ENCODE measurements around the gene MST1R. TPM values are rescaled to one million over a fixed set of nuclear protein-coding genes. Genes with fewer than 3 reads are reported as not detected.
"Not testable (repeated sequence)": the region's sequence is repeated elsewhere in the genome, so short reads cannot be mapped to it uniquely, and the experiment has no call there.

Gene MST1R
- total and polyA plus RNA-seq, 2 experiments from 2014 or later, result 2.2 to 3.4 TPM

DNA sequence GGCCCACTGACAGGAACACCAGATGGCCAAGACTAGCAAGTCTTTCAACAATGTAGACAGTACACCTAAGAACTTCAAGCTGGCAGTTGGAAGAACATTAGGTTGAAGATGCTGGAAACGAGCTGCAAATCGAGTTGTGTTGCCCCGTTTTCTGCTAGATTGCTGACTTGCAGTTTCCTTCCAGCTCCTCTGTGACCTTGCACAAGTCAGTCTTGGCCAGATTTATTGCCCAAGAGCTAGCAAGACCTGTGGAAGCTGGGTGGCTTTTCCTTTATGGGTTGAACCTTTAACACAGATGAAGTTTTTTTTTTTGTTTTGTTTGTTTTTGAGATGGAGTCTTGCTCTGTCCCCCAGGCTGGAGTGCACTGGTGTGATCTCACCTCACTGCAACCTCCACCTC lies 33.4 kb upstream of the MST1R start:
- no peaks in the 10 kb centered on the region for H3K4me1 ChIP-seq (ENCODE audit: low read depth)
- H3K36me3 ChIP-seq, result no peaks in the 10 kb centered on the region
- no peak overlapping the region for H3K27ac ChIP-seq
- H3K4me3 ChIP-seq, result no peak overlapping the region
- DNase-seq (ENCODE audit: low read depth in 1 of 2, low spot score in 1 of 2), result no peak
- H3K9me3 ChIP-seq (ENCODE audit: low read depth), result no peaks in the 10 kb centered on the region
- H3K27me3 ChIP-seq, result no peaks in the 10 kb centered on the region
- TF ChIP-seq, protein P1, sequence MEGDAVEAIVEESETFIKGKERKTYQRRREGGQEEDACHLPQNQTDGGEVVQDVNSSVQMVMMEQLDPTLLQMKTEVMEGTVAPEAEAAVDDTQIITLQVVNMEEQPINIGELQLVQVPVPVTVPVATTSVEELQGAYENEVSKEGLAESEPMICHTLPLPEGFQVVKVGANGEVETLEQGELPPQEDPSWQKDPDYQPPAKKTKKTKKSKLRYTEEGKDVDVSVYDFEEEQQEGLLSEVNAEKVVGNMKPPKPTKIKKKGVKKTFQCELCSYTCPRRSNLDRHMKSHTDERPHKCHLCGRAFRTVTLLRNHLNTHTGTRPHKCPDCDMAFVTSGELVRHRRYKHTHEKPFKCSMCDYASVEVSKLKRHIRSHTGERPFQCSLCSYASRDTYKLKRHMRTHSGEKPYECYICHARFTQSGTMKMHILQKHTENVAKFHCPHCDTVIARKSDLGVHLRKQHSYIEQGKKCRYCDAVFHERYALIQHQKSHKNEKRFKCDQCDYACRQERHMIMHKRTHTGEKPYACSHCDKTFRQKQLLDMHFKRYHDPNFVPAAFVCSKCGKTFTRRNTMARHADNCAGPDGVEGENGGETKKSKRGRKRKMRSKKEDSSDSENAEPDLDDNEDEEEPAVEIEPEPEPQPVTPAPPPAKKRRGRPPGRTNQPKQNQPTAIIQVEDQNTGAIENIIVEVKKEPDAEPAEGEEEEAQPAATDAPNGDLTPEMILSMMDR (IDR thresholded peaks at IDR 0.05; ENCODE audit: low read depth, low read length), result no peak

DNA sequence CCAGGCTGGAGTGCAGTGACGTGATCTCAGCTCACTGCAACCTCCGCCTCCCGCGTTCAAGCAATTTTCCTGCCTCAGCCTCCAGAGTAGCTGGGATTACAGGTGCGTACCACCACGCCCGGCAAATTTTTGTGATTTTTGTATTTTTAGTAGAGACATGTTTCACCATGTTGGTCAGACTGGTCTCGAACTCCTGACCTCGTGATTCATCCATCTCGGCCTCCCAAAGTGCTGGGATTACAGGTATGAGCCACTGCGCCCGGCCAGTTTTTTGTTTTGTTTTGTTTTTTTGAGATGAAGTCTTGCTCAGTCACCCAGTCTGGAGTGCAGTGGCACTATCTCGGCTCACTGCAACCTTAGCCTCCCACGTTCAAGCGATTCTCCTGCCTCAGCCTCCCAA lies 28.6 kb upstream of the MST1R start:
- not testable (repeated sequence) for H3K9me3 ChIP-seq (ENCODE audit: low read depth); H3K27ac ChIP-seq; H3K36me3 ChIP-seq; H3K27me3 ChIP-seq; H3K4me3 ChIP-seq; DNase-seq (ENCODE audit: low read depth in 1 of 2, low spot score in 1 of 2)
- H3K4me1 ChIP-seq (ENCODE audit: low read depth), result peaks cover 11% of the 10 kb centered on the region

DNA sequence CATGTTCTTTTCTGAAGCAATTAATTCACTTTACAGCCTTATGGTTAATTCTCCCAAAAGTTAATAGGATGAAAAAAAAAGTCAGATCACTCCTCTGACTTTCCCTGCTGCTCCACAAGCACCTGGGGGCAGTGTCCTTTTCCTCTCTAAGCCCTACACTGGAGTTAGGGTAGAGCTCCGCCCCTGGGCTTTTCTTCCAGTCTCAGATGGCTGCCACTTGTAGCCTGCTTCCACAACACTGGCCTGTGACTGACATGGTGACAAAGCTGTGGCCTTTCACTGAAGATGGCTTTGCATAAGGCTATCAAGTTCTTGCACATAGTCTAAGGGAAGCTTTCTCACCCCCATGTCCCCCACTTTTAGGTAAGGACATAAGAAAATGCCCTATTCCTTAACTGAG lies 27.2 kb upstream of the MST1R start:
- Histone ChIP-seq H3K4me1 (ENCODE audit: low read depth) (peaks cover 11% of the 10 kb centered on the region), H3K27me3 (no peaks in the 10 kb centered on the region), H3K36me3 (no peaks in the 10 kb centered on the region), H3K4me3 (no peak overlapping the region), H3K9me3 (ENCODE audit: low read depth) (no peaks in the 10 kb centered on the region), H3K27ac (peak overlapping the region; percentile 86)
- TF ChIP-seq, protein P1 (IDR thresholded peaks at IDR 0.05; ENCODE audit: low read depth, low read length), result no peak
- DNase-seq (ENCODE audit: low read depth in 1 of 2, low spot score in 1 of 2), result peak in 1 of 2 donors; percentile 81

DNA sequence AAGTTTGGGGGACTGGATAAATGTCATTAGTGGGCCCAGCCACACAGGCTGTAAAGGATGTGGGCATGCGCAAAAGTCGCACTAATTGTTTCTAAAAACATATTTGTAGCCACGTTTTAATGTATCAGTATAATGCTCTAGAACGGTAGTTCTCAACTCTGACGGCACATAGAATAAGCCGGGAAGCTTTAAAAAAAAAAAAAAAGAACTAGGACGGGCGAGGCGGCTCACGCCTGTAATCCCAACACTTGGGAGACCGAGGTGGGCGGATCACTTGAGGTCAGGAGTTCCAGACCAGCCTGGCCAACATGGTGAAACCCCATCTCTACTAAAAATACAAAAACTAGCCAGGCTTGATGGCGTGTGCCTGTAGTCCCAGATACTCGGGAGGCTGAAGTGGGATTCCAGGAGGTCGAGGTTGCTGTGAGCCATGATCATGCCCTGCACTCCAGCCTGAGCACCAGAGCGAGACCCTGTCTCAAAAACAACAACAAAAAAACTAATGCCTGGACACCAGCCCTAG lies 26.6 kb upstream of the MST1R start:
- Histone ChIP-seq H3K4me1 (ENCODE audit: low read depth) (peaks cover 11% of the 10 kb centered on the region), H3K4me3 (peak overlapping the region; percentile 52), H3K27ac (peak overlapping the region; percentile 86), H3K36me3 (no peaks in the 10 kb centered on the region), H3K9me3 (ENCODE audit: low read depth) (no peaks in the 10 kb centered on the region), H3K27me3 (no peaks in the 10 kb centered on the region)
- no peak for DNase-seq (ENCODE audit: low read depth in 1 of 2, low spot score in 1 of 2)
- TF ChIP-seq, protein P1 (IDR thresholded peaks at IDR 0.05; ENCODE audit: low read depth, low read length), result no peak

DNA sequence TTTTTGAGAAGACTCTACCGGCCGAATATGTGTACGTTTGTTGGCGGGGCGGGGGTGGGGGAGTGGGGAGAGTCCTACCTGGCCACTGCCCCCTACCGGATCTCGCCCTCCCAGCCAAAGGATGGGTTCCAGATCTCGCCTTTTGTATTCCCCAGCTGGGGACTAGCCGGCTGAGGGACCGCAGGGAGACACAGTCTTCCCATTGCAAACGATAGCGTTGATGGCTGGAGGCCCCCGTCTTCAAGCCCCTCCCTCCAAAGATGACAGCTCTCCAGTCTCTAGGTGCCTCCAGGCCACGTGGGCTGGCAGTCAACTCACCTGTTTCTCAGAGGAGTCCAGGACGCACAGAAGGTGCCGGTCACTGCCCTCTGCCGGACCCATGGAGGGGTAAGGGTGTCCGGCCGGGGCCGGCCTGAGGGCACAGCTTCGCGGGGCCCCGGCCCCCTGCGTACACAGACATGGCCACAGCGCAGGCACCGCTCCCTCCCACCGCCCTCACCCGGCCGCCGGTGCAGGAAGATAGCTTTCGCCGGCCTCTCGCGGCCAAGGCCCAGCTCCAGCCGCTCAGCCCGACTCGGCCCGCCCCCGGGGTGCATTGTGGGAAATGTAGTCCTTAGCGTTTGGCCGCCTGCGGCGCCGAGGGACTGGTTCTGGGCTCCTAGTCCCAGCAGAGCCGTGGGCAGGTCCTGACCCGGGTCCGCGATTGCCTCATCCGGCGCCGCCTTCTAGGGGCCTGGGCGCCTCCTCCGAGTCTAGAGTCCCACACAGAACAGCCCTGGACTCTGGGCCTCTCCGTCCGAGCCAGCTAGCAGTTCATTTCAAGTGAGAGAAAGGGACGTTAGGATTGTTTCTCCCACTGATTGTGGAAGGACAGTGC lies 25.9 kb upstream of the MST1R start, which contains the start of gene MON1A:
Gene MON1A (minus strand): TSS at position 521 of the 877 bp plus-strand sequence. CDS start 16,465 bp downstream, outside the sequence.
- TF ChIP-seq, protein P1 (IDR thresholded peaks at IDR 0.05; ENCODE audit: low read depth, low read length), result peak; percentile 30
- Histone ChIP-seq H3K27ac (peak within 1 kb of the TSS; percentile 86), H3K27me3 (no peaks in the 10 kb centered on the region), H3K9me3 (ENCODE audit: low read depth) (no peaks in the 10 kb centered on the region), H3K4me1 (ENCODE audit: low read depth) (peaks cover 11% of the 10 kb centered on the region), H3K36me3 (no peaks in the 10 kb centered on the region), H3K4me3 (peak within 1 kb of the TSS; percentile 52)
- DNase-seq (ENCODE audit: low read depth in 1 of 2, low spot score in 1 of 2), result peak; percentile 95 to 97

DNA sequence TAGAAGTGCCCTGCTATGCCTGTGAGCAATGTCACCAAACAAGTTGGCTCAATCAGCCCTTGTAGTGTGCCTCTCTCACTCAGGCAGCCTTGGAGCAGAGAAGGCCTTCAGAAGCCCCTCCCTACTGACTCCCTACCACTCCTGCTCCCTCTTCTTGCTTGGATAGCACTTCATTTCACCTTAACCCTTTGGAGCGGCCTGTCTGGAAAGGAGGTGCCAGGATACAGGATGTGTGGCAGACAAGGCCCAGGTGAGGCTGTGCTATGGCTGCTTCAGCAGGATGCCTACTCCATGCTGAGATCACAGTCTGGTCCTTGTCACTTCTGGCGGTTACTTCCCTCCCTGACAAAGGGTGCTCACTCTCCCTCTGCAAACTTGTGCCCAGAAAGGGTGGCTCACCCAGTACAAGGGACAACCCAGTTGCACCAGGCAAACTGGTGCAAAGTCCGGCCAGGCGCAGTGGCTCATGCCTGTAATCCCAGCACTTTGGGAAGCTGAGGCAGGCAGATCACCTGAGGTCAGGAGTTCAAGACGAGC lies 24.9 kb upstream of the MST1R start:
- H3K36me3 ChIP-seq, result no peaks in the 10 kb centered on the region
- H3K27me3 ChIP-seq, result no peaks in the 10 kb centered on the region
- no peak overlapping the region for H3K27ac ChIP-seq
- H3K4me3 ChIP-seq, result no peak overlapping the region
- H3K9me3 ChIP-seq (ENCODE audit: low read depth), result no peaks in the 10 kb centered on the region
- H3K4me1 ChIP-seq (ENCODE audit: low read depth), result peaks cover 11% of the 10 kb centered on the region
- DNase-seq (ENCODE audit: low read depth in 1 of 2, low spot score in 1 of 2), result no peak
- TF ChIP-seq, protein P1 (IDR thresholded peaks at IDR 0.05; ENCODE audit: low read depth, low read length), result no peak
